ENCODE results near the gene GPR27.
A peak's percentile ranks its signal among the peaks of the same experiment; 100 is the strongest.

The GPR27 gene

GRCh38 chr3:71734881-71735280 lies 18.8 kb upstream of the GPR27 start:
- Histone ChIP-seq H3K27ac (ENCODE audit: extremely low read depth, low read depth, low read length) (no peak overlapping the region), H3K36me3 (ENCODE audit: control insufficient read depth in 2 of 2, insufficient read depth in 1 of 2, low read length in 2 of 2) (no peaks in the 10 kb centered on the region), H3K9me3 (ENCODE audit: control insufficient read depth, insufficient read depth, low read depth, low read length) (no peaks in the 10 kb centered on the region), H3K4me3 (ENCODE audit: low read depth, low read length) (no peak overlapping the region), H3K4me1 (ENCODE audit: control insufficient read depth, insufficient read depth, low read length) (no peaks in the 10 kb centered on the region)
- no peak for TF ChIP-seq ZNF24 (tag by site-specific recombination; IDR thresholded peaks at IDR 0.05)
- no peak for TF ChIP-seq ZNF610 (tag by site-specific recombination; IDR thresholded peaks at IDR 0.05; ENCODE audit: borderline replicate concordance)
- no peak for TF ChIP-seq PRDM6 (tag by site-specific recombination; IDR thresholded peaks at IDR 0.05)
- no peak for TF ChIP-seq ZNF777 (tag by site-specific recombination; IDR thresholded peaks at IDR 0.05; ENCODE audit: borderline replicate concordance)
- no peak for TF ChIP-seq ZNF580 (tag by site-specific recombination; IDR thresholded peaks at IDR 0.05)
- TF ChIP-seq ZNF645 (tag by site-specific recombination; IDR thresholded peaks at IDR 0.05) = no peak
- TF ChIP-seq ZNF362 (tag by site-specific recombination; IDR thresholded peaks at IDR 0.05) = no peak
- no peak for TF ChIP-seq ZNF214 (tag by site-specific recombination; IDR thresholded peaks at IDR 0.05; ENCODE audit: borderline replicate concordance)
- TF ChIP-seq ZNF501 (tag by site-specific recombination; IDR thresholded peaks at IDR 0.05) = no peak
- TF ChIP-seq ZNF514 (tag by site-specific recombination; IDR thresholded peaks at IDR 0.05) = no peak
- no peak for TF ChIP-seq ZNF37A (tag by site-specific recombination; IDR thresholded peaks at IDR 0.05)
- TF ChIP-seq FEZF1 (tag by site-specific recombination; IDR thresholded peaks at IDR 0.05) = no peak
- CTCF ChIA-PET = no interaction called here
- POLR2A ChIA-PET = no interaction called here

- Histone ChIP-seq H3K36me3 (ENCODE audit: control insufficient read depth in 2 of 2, insufficient read depth in 1 of 2, low read length in 2 of 2) (no peaks in the 10 kb centered on the region), H3K9me3 (ENCODE audit: control insufficient read depth, insufficient read depth, low read depth, low read length) (no peaks in the 10 kb centered on the region), H3K4me3 (ENCODE audit: low read depth, low read length) (no peak overlapping the region), H3K27ac (ENCODE audit: extremely low read depth, low read depth, low read length) (no peak overlapping the region), H3K4me1 (ENCODE audit: control insufficient read depth, insufficient read depth, low read length) (no peaks in the 10 kb centered on the region)
- TF ChIP-seq EGR2 (tag by site-specific recombination; IDR thresholded peaks at IDR 0.05; ENCODE audit: low read depth) (no peak), ZNF621 (tag by site-specific recombination; IDR thresholded peaks at IDR 0.05) (no peak), ZNF398 (tag by site-specific recombination; IDR thresholded peaks at IDR 0.05) (no peak), KLF1 (tag by site-specific recombination; IDR thresholded peaks at IDR 0.05) (no peak)
- CTCF ChIA-PET = interaction anchor here (2.2 kb wide), 1 partner anchor 13 kb away, joined by 7 read pairs; no protein-coding TSS in a partner anchor
- POLR2A ChIA-PET = no interaction called here
Measured at GRCh38 chr3:71742621-71743020, 11.0 kb upstream of the GPR27 start.

- ChIA-PET POLR2A (no interaction called here), CTCF (interaction anchor here (0.5 to 1.1 kb wide), 2 partner anchors 15 to 1241 kb away, joined by 5 to 6 read pairs; no protein-coding TSS in a partner anchor)
Measured at GRCh38 chr3:71744738-71745137, 8.9 kb upstream of the GPR27 start.

More at GRCh38 chr3:71744738-71745137, 8.9 kb upstream of the GPR27 start:
- H3K4me1 ChIP-seq (ENCODE audit: control insufficient read depth, insufficient read depth, low read length) = no peaks in the 10 kb centered on the region
- TF ChIP-seq ZNF423 (tag by site-specific recombination; IDR thresholded peaks at IDR 0.05) (no peak), REST (tag by site-specific recombination; IDR thresholded peaks at IDR 0.05) (peak; percentile 72), GLIS2 (tag by site-specific recombination; IDR thresholded peaks at IDR 0.05) (no peak), SP7 (tag by site-specific recombination; IDR thresholded peaks at IDR 0.05) (no peak)
- no peaks in the 10 kb centered on the region for H3K36me3 ChIP-seq (ENCODE audit: control insufficient read depth in 2 of 2, insufficient read depth in 1 of 2, low read length in 2 of 2)
- no peaks in the 10 kb centered on the region for H3K9me3 ChIP-seq (ENCODE audit: control insufficient read depth, insufficient read depth, low read depth, low read length)
- H3K4me3 ChIP-seq (ENCODE audit: low read depth, low read length) = no peak overlapping the region
- no peak overlapping the region for H3K27ac ChIP-seq (ENCODE audit: extremely low read depth, low read depth, low read length)

Measured in HEK293 (cell line).